Fibroblast of lung (primary cell): ENCODE data around the gene LRFN4. TPM values are rescaled to one million over a fixed set of nuclear protein-coding genes. Genes with fewer than 3 reads are reported as not detected.
A peak's percentile ranks its signal among the peaks of the same experiment; 100 is the strongest.
"Not testable (repeated sequence)": the region's sequence is repeated elsewhere in the genome, so short reads cannot be mapped to it uniquely, and the experiment has no call there.

ENCODE experiments used
- DNase-seq, 2 donors: peaks; one replicate each; pipeline versions ENCODE4 v3.0.0 to v3.0.0-alpha.2; 2010; ENCODE audit warnings: low read depth in 2 of 2
- H2AFZ ChIP-seq: 2 replicates; pipeline ENCODE4 v1.5.1; 2012; ENCODE audit warnings: low read length, control low read depth, inconsistent platforms
- H3K27ac ChIP-seq: 2 replicates; pipeline ENCODE4 v1.5.1; 2011; ENCODE audit warnings: low read length, control low read depth; ENCODE audit not compliant: insufficient read depth
- H3K27me3 ChIP-seq: 2 replicates; pipeline ENCODE4 v1.5.1; 2011; ENCODE audit warnings: mild to moderate bottlenecking, low read length; ENCODE audit not compliant: control insufficient read depth, insufficient read depth
- H3K36me3 ChIP-seq: 2 replicates; pipeline ENCODE4 v1.5.1; 2011; ENCODE audit warnings: low read length; ENCODE audit not compliant: control insufficient read depth, insufficient read depth
- H3K4me1 ChIP-seq: 2 replicates; pipeline ENCODE4 v1.5.1; 2011; ENCODE audit warnings: low read length; ENCODE audit not compliant: control insufficient read depth, insufficient read depth; ENCODE audit errors: extremely low read depth
- H3K4me2 ChIP-seq: 2 replicates; pipeline ENCODE4 v1.5.1; 2011; ENCODE audit warnings: low read length, control low read depth; ENCODE audit not compliant: insufficient read depth; ENCODE audit errors: extremely low read depth
- H3K4me3 ChIP-seq, 4 experiments: fragments of 200-600 bp in 1 of 4; sonication (generic) in 1 of 4; replicated peaks in 1 of 4; 2 replicates each; pipeline ENCODE4 v1.5.1; 2011 to 2016; ENCODE audit warnings: low read length in 4 of 4, low read depth in 3 of 4, mild to moderate bottlenecking in 3 of 4, control low read depth in 2 of 4, inconsistent platforms in 1 of 4, mixed read lengths in 1 of 4; ENCODE audit not compliant: insufficient read depth in 1 of 4; ENCODE audit errors: control extremely low read depth in 1 of 4
- H3K79me2 ChIP-seq: 2 replicates; pipeline ENCODE4 v1.5.1; 2012; ENCODE audit warnings: mild to moderate bottlenecking, low read length, inconsistent platforms; ENCODE audit not compliant: control insufficient read depth, insufficient read depth
- H3K9ac ChIP-seq: 2 replicates; pipeline ENCODE4 v1.5.1; 2011; ENCODE audit warnings: mild to moderate bottlenecking, low read length, control low read depth; ENCODE audit not compliant: insufficient read depth
- H3K9me3 ChIP-seq: 2 replicates; pipeline ENCODE4 v1.5.1; 2012; ENCODE audit warnings: low read depth, low read length; ENCODE audit not compliant: control insufficient read depth, insufficient read depth
- H4K20me1 ChIP-seq: 2 replicates; pipeline ENCODE4 v1.5.1; 2011; ENCODE audit warnings: low read length; ENCODE audit not compliant: control insufficient read depth, insufficient read depth; ENCODE audit errors: extremely low read depth
- EZH2 ChIP-seq: IDR thresholded peaks from 2 replicates; pipeline ENCODE4 v1.5.1; 2012; ENCODE audit warnings: low read length, control low read depth, mild to moderate bottlenecking; ENCODE audit errors: missing control alignments
- polyA plus RNA-seq, 2 donors: library from polyadenylated mRNA; depleted of rRNA in 1 of 2; stranded (reverse) in 1 of 2; unstranded in 1 of 2; fragments of >200 nt; gene quantifications; 2 replicates each; pipeline ENCODE4 v1.2.1, GENCODE V29; 2011 to 2012; ENCODE audit warnings: missing spikeins in 1 of 2
- total RNA-seq: library from RNA; depleted of rRNA; stranded (reverse); fragments of >200 nt; gene quantifications from 2 replicates; pipeline ENCODE4 v1.2.1, GENCODE V29; 2014
- TF ChIP-seq, protein P1 (sequence below), 2 donors: IDR thresholded peaks in 1 of 2; conservative IDR thresholded peaks in 1 of 2; 1 replicate in 1 of 2; 2 replicates in 1 of 2; pipeline ENCODE4 v1.5.1; 2011 to 2012; ENCODE audit warnings: low read length in 2 of 2, control low read depth in 1 of 2, inconsistent platforms in 1 of 2, low read depth in 1 of 2, mild to moderate bottlenecking in 1 of 2

The LRFN4 gene
- total and polyA plus RNA-seq, 2 donors (not counting 1 experiment from before 2014, with no cell fraction given), result 3.8 to 14.5 TPM

GRCh38 chr11:66820381-66820780 lies 36.5 kb upstream of the LRFN4 start:
- Histone ChIP-seq H3K36me3 (no peaks in the 10 kb centered on the region), H2AFZ (no peak overlapping the region), H3K9ac (no peak overlapping the region), H3K4me2 (no peak overlapping the region), H3K27ac (no peak overlapping the region), H3K9me3 (no peaks in the 10 kb centered on the region), H3K4me1 (no peaks in the 10 kb centered on the region), H3K4me3 (no peak overlapping the region), H3K27me3 (no peaks in the 10 kb centered on the region), H3K79me2 (no peaks in the 10 kb centered on the region), H4K20me1 (peaks cover 2% of the 10 kb centered on the region)
- TF ChIP-seq EZH2, result no peak
- TF ChIP-seq, protein P1, sequence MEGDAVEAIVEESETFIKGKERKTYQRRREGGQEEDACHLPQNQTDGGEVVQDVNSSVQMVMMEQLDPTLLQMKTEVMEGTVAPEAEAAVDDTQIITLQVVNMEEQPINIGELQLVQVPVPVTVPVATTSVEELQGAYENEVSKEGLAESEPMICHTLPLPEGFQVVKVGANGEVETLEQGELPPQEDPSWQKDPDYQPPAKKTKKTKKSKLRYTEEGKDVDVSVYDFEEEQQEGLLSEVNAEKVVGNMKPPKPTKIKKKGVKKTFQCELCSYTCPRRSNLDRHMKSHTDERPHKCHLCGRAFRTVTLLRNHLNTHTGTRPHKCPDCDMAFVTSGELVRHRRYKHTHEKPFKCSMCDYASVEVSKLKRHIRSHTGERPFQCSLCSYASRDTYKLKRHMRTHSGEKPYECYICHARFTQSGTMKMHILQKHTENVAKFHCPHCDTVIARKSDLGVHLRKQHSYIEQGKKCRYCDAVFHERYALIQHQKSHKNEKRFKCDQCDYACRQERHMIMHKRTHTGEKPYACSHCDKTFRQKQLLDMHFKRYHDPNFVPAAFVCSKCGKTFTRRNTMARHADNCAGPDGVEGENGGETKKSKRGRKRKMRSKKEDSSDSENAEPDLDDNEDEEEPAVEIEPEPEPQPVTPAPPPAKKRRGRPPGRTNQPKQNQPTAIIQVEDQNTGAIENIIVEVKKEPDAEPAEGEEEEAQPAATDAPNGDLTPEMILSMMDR (conservative IDR thresholded peaks at IDR 0.05 in 1 of 2, IDR thresholded peaks at IDR 0.05 in 1 of 2; ENCODE audit: low read depth in 1 of 2, low read length in 2 of 2), result no peak
- DNase-seq, result peak in 1 of 2 donors; percentile 46

GRCh38 chr11:66820901-66821300 lies 36.0 kb upstream of the LRFN4 start:
- H3K27ac ChIP-seq, result no peak overlapping the region
- no peaks in the 10 kb centered on the region for H3K4me1 ChIP-seq
- no peak for TF ChIP-seq EZH2
- TF ChIP-seq, protein P1 (conservative IDR thresholded peaks at IDR 0.05 in 1 of 2, IDR thresholded peaks at IDR 0.05 in 1 of 2; ENCODE audit: low read depth in 1 of 2, low read length in 2 of 2), result no peak
- H3K4me2 ChIP-seq, result no peak overlapping the region
- no peak overlapping the region for H2AFZ ChIP-seq
- H3K79me2 ChIP-seq, result no peaks in the 10 kb centered on the region
- no peak for DNase-seq
- no peaks in the 10 kb centered on the region for H3K27me3 ChIP-seq
- H3K4me3 ChIP-seq, result no peak overlapping the region
- H4K20me1 ChIP-seq, result peaks cover 2% of the 10 kb centered on the region
- no peak overlapping the region for H3K9ac ChIP-seq
- H3K36me3 ChIP-seq, result no peaks in the 10 kb centered on the region
- H3K9me3 ChIP-seq, result no peaks in the 10 kb centered on the region

- no peak overlapping the region for H3K27ac ChIP-seq
- no peaks in the 10 kb centered on the region for H3K27me3 ChIP-seq
- no peaks in the 10 kb centered on the region for H3K79me2 ChIP-seq
- H3K9ac ChIP-seq, result no peak overlapping the region
- no peak overlapping the region for H3K4me2 ChIP-seq
- no peak for TF ChIP-seq EZH2
- TF ChIP-seq, protein P1 (conservative IDR thresholded peaks at IDR 0.05 in 1 of 2, IDR thresholded peaks at IDR 0.05 in 1 of 2; ENCODE audit: low read depth in 1 of 2, low read length in 2 of 2), result no peak
- H4K20me1 ChIP-seq, result no peaks in the 10 kb centered on the region
- no peaks in the 10 kb centered on the region for H3K9me3 ChIP-seq
- no peak for DNase-seq
- H3K36me3 ChIP-seq, result no peaks in the 10 kb centered on the region
- no peaks in the 10 kb centered on the region for H3K4me1 ChIP-seq
- no peak overlapping the region for H3K4me3 ChIP-seq
- H2AFZ ChIP-seq, result no peak overlapping the region
Measured at GRCh38 chr11:66823700-66824099, 33.2 kb upstream of the LRFN4 start.

DNA sequence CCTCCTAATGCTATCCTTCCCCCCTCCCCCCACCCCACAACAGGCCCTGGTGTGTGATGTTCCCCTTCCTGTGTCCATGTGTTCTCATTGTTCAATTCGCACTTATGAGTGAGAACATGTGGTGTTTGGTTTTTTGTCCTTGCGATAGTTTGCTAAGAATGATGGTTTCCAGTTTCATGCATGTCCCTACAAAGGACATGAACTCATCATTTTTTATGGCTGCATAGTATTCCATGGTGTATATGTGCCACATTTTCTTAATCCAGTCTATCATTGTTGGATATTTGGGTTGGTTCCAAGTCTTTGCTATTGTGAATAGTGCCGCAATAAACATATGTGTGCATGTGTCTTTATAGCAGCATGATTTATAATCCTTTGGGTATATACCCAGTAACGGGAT lies 32.3 kb upstream of the LRFN4 start:
- H3K27ac ChIP-seq, H3K4me2 ChIP-seq, H3K9ac ChIP-seq, H3K79me2 ChIP-seq, H3K9me3 ChIP-seq, DNase-seq, H3K4me1 ChIP-seq, H4K20me1 ChIP-seq, H3K27me3 ChIP-seq, H3K4me3 ChIP-seq, H3K36me3 ChIP-seq, H2AFZ ChIP-seq: not testable (repeated sequence)
